Smooth muscle cell of the brain vasculature (primary cell): ENCODE results near the gene C16orf90.

Experiments used
- DNase-seq: peaks from one replicate; pipeline ENCODE4 v3.0.0-alpha.2; 2012; ENCODE audit warnings: low read depth, low spot score

Gene C16orf90

DNA sequence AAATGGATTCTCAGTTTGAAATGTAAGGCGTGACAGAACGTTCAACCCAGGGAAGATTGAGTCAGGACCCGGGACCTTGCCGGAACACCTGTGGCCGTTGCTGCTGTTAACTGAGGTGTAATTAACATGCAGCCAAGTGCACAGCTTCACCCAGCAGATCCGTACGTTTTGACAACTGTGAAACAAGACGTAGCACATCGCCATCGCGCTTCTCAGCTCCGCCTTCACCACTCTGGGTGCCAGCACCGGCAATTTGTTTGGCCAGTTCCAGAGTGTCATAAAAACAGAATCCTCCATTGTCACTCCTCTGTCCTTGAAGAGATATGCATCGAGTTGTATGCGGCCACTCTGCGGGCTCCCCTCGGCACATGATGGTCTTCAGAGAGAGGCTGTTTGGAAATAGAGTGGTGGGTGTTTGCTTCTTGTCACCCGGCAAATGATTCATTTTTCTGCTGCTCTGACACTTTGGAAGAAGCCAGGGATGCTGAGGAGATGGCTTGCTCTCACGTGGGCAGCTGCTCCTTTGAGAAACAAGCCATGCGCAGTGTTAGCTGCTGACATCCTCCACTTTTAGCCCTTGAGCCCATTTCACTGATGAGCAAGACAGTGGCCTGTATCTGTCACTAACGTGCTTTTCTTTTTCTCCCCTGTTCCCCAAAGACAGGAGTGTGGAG lies 29.2 kb downstream of the C16orf90 start:
- DNase-seq, result no peak

DNA sequence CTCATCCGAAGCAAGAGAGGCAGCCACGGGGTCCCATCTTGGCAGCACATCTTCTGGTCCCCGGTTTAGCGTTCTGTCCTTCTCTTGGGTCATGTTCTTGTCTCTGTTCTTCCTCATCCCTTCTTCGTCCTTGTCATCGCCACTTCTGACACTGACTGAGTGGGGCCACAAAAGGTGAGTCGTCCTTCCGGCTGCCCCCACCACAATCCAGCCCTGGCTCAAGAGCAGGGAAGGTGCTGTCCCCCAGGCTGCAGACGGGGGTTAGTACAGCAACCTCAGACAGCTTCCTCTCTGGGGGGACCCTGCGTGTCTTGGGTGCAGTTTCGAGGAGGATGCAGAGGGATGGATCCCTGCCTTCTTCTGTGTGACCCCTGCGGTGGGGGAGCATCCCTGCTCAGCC lies 30.0 kb downstream of the C16orf90 start:
- no peak for DNase-seq

DNA sequence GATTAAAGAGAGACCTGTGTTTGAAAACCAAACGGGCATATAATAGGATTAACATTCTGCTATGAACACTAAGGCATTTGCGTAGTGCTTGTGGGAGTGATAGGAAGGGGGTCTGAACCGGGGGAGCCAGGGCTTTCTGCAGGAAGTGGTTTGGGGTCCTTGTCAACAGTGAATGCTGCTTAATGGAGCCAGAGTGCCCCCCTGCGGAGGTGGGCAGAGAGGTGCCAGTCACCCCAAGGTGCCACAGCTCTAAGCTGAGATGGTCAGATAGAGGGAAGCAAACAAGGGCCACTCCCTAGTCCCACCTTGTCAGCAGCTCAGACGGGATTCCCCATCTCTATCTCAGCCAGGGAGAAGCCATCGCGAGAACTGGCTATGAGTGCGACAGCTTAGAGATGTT lies 34.1 kb downstream of the C16orf90 start:
- no peak for DNase-seq

DNA sequence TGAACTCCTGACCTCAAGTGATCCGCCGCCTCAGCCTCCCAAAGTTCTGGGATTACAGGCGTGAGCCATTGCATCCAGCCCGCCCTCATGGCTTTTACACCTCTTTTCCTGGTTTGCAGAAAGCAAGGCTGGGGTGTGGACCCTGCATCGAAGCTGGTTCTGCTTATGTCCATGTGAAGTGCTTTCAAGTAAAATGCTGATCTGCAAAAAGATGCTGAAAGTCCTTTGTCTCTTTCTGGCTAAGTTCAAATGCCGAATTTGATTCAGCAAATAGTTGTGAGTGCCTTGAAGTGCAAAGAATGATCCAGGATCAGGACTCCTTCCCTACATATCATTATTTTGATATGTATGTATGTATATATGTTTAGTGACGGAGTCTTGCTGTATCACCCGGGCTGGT lies 34.7 kb downstream of the C16orf90 start:
- DNase-seq, result no peak

DNA sequence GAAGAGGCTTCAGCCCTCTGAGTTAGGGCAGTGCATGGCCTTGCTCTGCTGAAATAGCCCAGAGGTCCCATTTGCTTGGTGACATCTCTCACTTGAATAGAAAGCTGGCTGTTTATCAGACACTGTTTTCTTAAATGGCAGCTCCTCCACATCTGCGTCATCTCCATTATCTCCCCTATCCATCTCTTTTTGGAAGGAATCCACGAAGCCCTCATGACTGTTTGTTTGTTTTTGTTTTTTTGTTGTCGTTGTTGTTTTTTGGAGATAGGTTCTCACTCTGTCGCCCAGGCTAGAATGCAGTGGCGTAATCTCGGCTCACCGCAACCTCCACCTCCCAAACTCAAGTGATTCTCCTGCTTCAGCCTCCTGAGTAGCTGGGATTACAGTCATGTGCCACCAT lies 35.2 kb downstream of the C16orf90 start:
- DNase-seq, result no peak

DNA sequence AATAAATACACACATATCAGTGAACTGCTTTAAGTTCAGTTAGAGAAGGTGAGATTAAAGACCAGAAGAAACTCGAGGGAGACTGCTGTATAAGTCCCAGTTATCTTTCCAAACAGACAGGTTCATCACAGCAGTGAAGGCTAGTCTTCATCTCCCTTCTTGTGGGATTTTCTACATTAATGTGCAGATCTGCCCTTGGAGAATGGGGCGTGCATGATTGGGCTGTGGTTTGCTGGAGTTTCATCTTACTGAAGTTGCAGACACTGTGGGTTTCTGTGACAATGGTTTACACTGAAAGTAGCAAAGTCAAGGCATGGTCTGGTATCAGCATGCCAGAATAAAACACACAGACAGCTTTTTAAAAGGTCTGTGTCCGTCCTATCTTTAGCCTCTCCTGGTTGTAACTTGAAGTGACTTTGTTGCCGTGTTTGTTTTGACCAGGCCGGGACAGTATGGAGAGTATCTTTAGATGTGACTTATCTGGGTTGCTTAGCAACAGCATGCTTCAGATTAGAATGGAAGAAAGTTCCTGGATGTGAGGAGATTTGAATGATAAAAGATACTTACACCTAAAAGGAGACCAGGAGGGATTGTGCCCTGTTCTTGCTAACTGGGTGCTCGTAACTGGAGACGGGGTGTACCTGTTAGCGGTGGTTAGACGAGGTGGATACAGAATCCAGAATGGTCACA lies 35.7 kb downstream of the C16orf90 start:
- no peak for DNase-seq

DNA sequence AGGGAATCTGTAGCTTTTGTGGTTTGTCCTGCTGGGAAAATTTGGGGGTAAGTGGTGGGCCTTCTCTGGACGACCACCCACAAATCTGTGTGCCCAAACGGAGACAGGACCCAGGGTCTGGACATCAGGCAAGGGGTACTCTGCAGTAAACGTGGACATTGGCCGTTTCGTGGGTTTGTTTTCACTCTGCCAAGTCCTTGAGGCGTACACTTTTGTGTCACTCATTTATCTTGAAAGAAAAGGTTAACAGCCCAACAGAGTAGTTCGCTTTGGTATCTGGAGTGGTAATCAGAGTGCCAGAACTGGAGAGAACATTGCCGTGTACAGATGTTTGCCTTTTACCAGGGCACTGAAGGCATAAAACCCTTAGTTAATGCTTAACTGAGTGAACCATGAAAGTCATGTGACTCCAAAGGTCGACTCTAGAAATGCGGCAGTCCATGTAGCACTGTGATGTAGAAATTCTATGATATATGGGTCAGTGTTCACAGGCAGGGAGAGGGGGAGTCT lies 36.4 kb downstream of the C16orf90 start:
- DNase-seq, result no peak

DNA sequence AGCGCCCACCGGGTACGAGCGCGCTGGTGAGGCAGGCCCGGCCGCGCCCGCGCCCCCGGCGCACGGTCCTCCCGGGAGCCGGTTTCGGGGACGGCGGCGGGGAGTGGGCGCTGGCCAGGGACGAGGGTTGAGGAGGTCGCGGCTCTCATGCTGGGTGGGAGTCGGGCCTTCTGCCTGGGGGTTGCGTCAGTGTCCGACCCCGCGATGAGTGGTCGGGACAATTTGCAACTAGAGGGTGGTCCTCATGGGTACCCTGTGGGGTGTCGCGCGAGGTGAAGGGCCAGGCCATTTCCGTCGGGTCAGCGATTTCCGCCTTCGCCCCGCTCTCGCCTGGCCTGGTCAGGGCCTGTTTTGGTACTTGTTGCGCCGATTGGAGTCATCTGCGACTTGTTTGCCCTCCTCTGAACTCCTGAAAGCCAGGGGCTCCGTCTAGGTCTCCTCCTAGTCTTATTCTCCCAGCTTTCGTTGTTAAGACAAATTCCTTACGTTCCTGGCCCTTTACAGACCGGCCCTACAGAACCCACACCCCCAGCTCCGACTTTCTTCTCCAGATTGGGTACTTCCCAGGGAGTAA lies 36.9 kb downstream of the C16orf90 start:
- no peak for DNase-seq

DNA sequence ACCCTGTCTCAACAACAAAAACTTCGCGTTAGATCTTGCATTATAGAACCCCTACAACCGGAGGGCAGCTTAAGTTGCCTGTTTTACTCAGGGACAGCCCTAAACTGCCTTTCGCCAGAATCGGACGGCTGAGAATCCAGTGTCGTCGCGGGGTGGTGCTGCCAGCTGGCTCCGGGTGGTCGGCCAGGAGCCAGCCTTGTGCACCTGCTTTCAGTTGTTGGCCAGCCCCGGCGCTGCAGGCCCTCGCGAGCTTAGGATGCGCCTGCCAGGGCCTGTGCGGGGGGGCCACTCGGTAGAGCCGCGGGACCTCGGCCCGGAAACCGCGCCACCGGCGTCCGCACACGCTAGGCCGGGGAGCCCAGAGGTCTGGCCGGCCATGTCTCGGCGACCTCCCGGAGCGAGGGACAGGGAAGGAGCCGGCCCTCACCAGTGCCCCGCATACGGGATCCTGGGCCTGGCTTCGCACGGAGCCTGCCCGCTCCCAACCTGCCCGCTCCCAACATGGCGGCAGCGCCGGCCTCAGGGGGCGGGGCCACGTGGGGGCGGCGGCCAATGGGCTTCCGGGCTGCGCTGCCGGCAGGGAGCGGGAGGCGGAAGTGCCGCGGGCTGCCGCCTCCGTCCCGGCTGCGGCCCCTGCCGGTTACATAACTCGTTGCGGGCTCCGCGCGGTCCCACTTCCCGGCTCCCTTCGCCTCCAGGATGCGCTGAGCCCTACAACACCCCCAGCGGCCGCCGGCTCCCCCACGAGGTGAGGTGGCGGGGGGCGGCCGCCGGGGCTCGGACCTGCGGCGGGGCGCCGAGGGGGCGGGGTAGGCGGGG lies 37.6 kb downstream of the C16orf90 start:
- DNase-seq, result peak; percentile 56

DNA sequence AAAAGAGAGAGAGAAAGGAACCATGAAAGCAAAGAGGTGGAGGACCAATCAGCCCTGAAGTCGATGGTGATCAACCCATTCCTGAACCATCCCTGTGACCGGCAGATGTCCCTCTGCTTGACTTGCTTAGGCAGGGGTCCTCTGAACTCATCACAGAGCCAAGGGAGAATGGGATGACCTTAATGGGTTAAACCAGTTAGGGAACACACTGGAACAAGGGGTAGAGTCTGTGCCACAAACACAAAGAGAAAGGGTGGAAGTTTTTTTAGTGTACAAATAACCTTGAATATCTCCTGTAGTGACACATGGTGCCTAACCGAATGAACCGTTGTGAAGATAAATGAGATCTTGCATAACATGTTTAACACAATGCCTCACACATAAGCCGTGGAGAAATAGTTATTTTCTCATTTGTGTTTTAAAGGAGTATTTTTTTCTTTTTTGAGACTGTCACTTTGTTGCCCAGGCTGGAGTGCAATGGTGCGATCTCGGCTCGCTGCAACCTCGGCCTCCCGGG lies 40.6 kb downstream of the C16orf90 start:
- DNase-seq, result no peak

DNA sequence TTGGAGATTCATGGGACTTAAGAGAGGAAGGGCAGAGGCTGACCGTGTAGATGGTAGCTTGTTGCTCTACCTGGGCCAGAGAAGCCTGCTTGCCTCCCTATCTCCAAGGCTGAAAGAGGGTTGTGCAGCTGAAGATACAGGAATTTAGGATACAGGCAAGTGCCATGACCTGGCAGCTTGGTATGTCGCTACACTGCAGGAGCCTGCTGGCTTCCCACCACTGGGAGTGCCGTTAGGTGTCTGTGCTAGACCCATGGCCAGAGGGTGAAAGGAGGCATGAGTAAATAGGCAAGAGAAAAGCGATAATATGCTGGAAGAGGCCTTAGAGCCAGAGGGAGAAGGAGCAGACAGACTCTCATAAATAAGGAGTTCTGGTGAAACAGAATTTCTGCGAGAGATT lies 41.2 kb downstream of the C16orf90 start:
- DNase-seq, result no peak

DNA sequence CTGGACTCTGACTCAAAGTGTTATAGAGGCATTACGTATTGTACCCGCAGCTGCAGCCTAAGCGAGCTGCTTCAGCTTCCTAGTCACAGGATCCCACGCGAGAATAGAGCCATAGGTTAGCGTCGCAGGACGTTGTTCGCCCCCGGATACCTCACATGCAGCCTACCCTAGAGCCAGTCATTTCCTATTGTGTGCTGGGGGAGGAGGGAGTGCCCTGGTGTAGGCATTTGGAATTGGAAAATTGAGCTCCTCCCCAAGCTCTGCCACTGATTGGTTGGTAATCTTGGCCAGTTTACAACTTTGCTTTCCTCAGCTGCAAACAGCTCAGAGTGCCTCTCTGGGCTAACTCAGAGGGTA lies 51.3 kb downstream of the C16orf90 start:
- DNase-seq, result no peak
